ENCODE data around the gene CARS1.

DNA sequence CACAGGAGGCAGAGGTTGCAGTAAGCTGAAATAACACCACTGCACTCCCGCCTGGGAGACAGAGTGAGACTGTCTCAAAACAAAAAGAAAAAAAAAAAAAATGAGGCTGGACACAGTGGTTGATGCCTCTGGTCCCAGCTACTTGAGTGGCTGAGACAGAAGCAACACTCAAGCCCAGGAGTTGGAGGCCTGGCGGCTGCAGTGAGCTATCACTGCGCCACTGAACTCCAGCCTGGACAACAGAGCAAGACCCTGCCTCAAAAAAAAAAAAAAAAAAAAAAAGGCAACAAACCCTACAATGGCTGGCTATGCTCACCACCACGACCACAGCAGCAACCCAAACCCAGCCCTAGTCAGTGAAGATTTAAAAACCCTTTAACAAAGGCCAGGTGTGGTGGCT is 73.3 kb downstream of the CARS1 start:
- TF ChIP-seq MXI1 (IDR thresholded peaks at IDR 0.05; ENCODE audit: low read depth, low read length) (no peak), BACH1 (IDR thresholded peaks at IDR 0.05; ENCODE audit: borderline replicate concordance) (no peak), POLR2A (IDR thresholded peaks at IDR 0.05; ENCODE audit: low read depth, low read length) (no peak), SIN3A (IDR thresholded peaks at IDR 0.05; ENCODE audit: low read depth, low read length) (no peak), BHLHE40 (IDR thresholded peaks at IDR 0.05; ENCODE audit: borderline replicate concordance in 1 of 2, low read depth in 2 of 2, low read length in 1 of 2) (no peak), PAX5 (IDR thresholded peaks at IDR 0.05; ENCODE audit: borderline replicate concordance, low read depth, low read length) (no peak), POLR2AphosphoS2 (IDR thresholded peaks at IDR 0.05; ENCODE audit: low read depth, low read length) (no peak), CREB1 (IDR thresholded peaks at IDR 0.05; ENCODE audit: low read depth) (no peak), MYC (IDR thresholded peaks at IDR 0.05; ENCODE audit: insufficient read depth, insufficient read length, insufficient replicate concordance, low read length, severe bottlenecking) (no peak), NRF1 (conservative IDR thresholded peaks at IDR 0.05; ENCODE audit: low read depth, low read length) (no peak), RAD51 (IDR thresholded peaks at IDR 0.05) (no peak), JUND (IDR thresholded peaks at IDR 0.05; ENCODE audit: low read depth, low read length) (no peak)
- TF ChIP-seq, protein P1, sequence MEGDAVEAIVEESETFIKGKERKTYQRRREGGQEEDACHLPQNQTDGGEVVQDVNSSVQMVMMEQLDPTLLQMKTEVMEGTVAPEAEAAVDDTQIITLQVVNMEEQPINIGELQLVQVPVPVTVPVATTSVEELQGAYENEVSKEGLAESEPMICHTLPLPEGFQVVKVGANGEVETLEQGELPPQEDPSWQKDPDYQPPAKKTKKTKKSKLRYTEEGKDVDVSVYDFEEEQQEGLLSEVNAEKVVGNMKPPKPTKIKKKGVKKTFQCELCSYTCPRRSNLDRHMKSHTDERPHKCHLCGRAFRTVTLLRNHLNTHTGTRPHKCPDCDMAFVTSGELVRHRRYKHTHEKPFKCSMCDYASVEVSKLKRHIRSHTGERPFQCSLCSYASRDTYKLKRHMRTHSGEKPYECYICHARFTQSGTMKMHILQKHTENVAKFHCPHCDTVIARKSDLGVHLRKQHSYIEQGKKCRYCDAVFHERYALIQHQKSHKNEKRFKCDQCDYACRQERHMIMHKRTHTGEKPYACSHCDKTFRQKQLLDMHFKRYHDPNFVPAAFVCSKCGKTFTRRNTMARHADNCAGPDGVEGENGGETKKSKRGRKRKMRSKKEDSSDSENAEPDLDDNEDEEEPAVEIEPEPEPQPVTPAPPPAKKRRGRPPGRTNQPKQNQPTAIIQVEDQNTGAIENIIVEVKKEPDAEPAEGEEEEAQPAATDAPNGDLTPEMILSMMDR (IDR thresholded peaks at IDR 0.05 in 2 of 3, conservative IDR thresholded peaks at IDR 0.05 in 1 of 3; ENCODE audit: control insufficient read depth in 2 of 3, extremely low read depth in 1 of 3, insufficient read depth in 1 of 3, low read depth in 3 of 3, low read length in 3 of 3), result no peak

All from GM12878 (cell line).